ENCODE data around the gene GXYLT1. TPM values are rescaled to one million over a fixed set of nuclear protein-coding genes. Genes with fewer than 3 reads are reported as not detected.

Gene GXYLT1
- polyA plus RNA-seq, 1 of the 3 experiments (the other 2 are of a cell fraction), result 5.0 TPM

- Histone ChIP-seq H2AFZ (ENCODE audit: low read depth) (no peak overlapping the region), H3K4me3 (ENCODE audit: low read depth in 2 of 2, low read length in 1 of 2) (no peak overlapping the region), H3K27me3 (ENCODE audit: insufficient read depth) (no peaks in the 10 kb centered on the region), H3K36me3 (replicated peaks in 1 of 2; ENCODE audit: control insufficient read depth in 1 of 2, insufficient read depth in 2 of 2, low read length in 1 of 2) (peaks cover 3 to 10% of the 10 kb centered on the region in 2 experiments), H3K4me1 (ENCODE audit: control insufficient read depth in 1 of 2, insufficient read depth in 2 of 2, low read depth in 1 of 2, low read length in 1 of 2) (no peaks in the 10 kb centered on the region; a peak in 1 of 4 replicates), H3F3A (replicated peaks; ENCODE audit: insufficient read depth) (peaks cover 21% of the 10 kb centered on the region), H4K20me1 (ENCODE audit: insufficient read depth) (no peaks in the 10 kb centered on the region), H3K4me2 (no peak overlapping the region), H3K9ac (no peak overlapping the region), H3K27ac (ENCODE audit: low read depth in 2 of 2, low read length in 1 of 2) (peak overlapping the region in 1 of 2 experiments; percentile 28; a peak in 2 of 4 replicates), H3K9me2 (no peaks in the 10 kb centered on the region), H3K79me2 (ENCODE audit: insufficient read depth) (peaks cover 40% of the 10 kb centered on the region), H3K9me3 (no peaks in the 10 kb centered on the region)
- WGBS (ENCODE audit: low lambda C conversion rate), result 87% methylated on average over 5 of the region's 5 CpGs
- no peak for DNase-seq
- ChIA-PET POLR2A (no interaction called here), CTCF (interaction anchor here (0.8 to 3.2 kb wide), 3 partner anchors 10 to 214 kb away, joined by 3 to 11 read pairs (median 10); no protein-coding TSS in a partner anchor)
- TF ChIP-seq, protein P1, sequence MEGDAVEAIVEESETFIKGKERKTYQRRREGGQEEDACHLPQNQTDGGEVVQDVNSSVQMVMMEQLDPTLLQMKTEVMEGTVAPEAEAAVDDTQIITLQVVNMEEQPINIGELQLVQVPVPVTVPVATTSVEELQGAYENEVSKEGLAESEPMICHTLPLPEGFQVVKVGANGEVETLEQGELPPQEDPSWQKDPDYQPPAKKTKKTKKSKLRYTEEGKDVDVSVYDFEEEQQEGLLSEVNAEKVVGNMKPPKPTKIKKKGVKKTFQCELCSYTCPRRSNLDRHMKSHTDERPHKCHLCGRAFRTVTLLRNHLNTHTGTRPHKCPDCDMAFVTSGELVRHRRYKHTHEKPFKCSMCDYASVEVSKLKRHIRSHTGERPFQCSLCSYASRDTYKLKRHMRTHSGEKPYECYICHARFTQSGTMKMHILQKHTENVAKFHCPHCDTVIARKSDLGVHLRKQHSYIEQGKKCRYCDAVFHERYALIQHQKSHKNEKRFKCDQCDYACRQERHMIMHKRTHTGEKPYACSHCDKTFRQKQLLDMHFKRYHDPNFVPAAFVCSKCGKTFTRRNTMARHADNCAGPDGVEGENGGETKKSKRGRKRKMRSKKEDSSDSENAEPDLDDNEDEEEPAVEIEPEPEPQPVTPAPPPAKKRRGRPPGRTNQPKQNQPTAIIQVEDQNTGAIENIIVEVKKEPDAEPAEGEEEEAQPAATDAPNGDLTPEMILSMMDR (IDR thresholded peaks at IDR 0.05), result no peak
- no peak for TF ChIP-seq GATA2 (CRISPR knock-in tag; IDR thresholded peaks at IDR 0.05)
- TF ChIP-seq MAX (IDR thresholded peaks at IDR 0.05; ENCODE audit: low read depth), result no peak
Observed at GRCh38 chr12:42118136-42118879, 26.4 kb downstream of the GXYLT1 start.

DNA sequence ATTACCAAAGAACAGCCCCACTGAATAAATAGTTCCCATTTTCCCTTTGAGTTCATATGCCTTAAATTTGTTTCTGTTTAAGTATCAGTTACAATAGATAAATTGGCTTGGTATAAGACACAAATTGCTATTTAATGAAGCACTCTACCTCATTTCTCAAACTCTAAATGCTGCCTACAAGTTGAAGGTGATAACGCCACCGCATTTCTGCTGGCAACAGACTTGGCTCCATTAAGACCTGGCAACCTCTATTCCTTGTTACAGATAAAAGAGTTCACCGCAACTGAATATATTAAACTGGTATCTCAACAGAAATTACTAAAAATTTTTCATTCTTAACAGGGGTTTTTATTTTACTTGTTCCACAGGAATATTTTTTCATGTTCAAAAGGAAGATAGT lies 35.6 kb downstream of the GXYLT1 start:
- no peaks in the 10 kb centered on the region for H3K27me3 ChIP-seq (ENCODE audit: insufficient read depth)
- H3K9ac ChIP-seq, result no peak overlapping the region
- H3K4me1 ChIP-seq (ENCODE audit: control insufficient read depth in 1 of 2, insufficient read depth in 2 of 2, low read depth in 1 of 2, low read length in 1 of 2), result no peaks in the 10 kb centered on the region; a peak in 2 of 4 replicates
- H4K20me1 ChIP-seq (ENCODE audit: insufficient read depth), result no peaks in the 10 kb centered on the region
- ChIA-PET POLR2A (no interaction called here), CTCF (no interaction called here)
- DNase-seq, result no peak
- WGBS (ENCODE audit: low lambda C conversion rate), result 96% methylated on average over 3 of the region's 3 CpGs
- H3K9me2 ChIP-seq, result no peaks in the 10 kb centered on the region
- no peak overlapping the region for H3K4me3 ChIP-seq (ENCODE audit: low read depth in 2 of 2, low read length in 1 of 2)
- H3K36me3 ChIP-seq (replicated peaks in 1 of 2; ENCODE audit: control insufficient read depth in 1 of 2, insufficient read depth in 2 of 2, low read length in 1 of 2), result peaks cover 10 to 20% of the 10 kb centered on the region in 2 experiments
- peaks cover 4% of the 10 kb centered on the region for H3K79me2 ChIP-seq (ENCODE audit: insufficient read depth)
- no peak overlapping the region for H3K4me2 ChIP-seq
- H3K9me3 ChIP-seq, result no peaks in the 10 kb centered on the region
- H3K27ac ChIP-seq (ENCODE audit: low read depth in 2 of 2, low read length in 1 of 2), result no peak overlapping the region
- peaks cover 15% of the 10 kb centered on the region for H3F3A ChIP-seq (replicated peaks; ENCODE audit: insufficient read depth)
- H2AFZ ChIP-seq (ENCODE audit: low read depth), result no peak overlapping the region
- TF ChIP-seq GABPA (IDR thresholded peaks at IDR 0.05; ENCODE audit: low read depth), result no peak
- TF ChIP-seq, protein P1 (IDR thresholded peaks at IDR 0.05), result no peak
- no peak for TF ChIP-seq NRF1 (IDR thresholded peaks at IDR 0.05; ENCODE audit: low read depth, low read length)
- TF ChIP-seq NFIC (IDR thresholded peaks at IDR 0.05; ENCODE audit: borderline replicate concordance), result no peak
- TF ChIP-seq CHD2 (IDR thresholded peaks at IDR 0.05; ENCODE audit: low read length, partially characterized antibody), result no peak
- no peak for TF ChIP-seq REST (IDR thresholded peaks at IDR 0.05; ENCODE audit: low read depth, low read length)
- TF ChIP-seq PBX3 (IDR thresholded peaks at IDR 0.05), result no peak
- no peak for TF ChIP-seq FOXM1 (IDR thresholded peaks at IDR 0.05; ENCODE audit: low read depth)
- no peak for TF ChIP-seq RXRA (IDR thresholded peaks at IDR 0.05; ENCODE audit: borderline replicate concordance, low read depth)
- TF ChIP-seq MEF2A (IDR thresholded peaks at IDR 0.05; ENCODE audit: borderline replicate concordance, low read depth), result no peak
- no peak for TF ChIP-seq YY1 (IDR thresholded peaks at IDR 0.05; ENCODE audit: low read depth)
- TF ChIP-seq ELF1 (IDR thresholded peaks at IDR 0.05), result no peak
- TF ChIP-seq, protein P2, sequence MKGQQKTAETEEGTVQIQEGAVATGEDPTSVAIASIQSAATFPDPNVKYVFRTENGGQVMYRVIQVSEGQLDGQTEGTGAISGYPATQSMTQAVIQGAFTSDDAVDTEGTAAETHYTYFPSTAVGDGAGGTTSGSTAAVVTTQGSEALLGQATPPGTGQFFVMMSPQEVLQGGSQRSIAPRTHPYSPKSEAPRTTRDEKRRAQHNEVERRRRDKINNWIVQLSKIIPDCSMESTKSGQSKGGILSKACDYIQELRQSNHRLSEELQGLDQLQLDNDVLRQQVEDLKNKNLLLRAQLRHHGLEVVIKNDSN (IDR thresholded peaks at IDR 0.05; ENCODE audit: borderline replicate concordance, low read depth), result no peak
- no peak for TF ChIP-seq JUND (IDR thresholded peaks at IDR 0.05)
- no peak for TF ChIP-seq POLR2AphosphoS5 (IDR thresholded peaks at IDR 0.05; ENCODE audit: low read depth, low read length)
- TF ChIP-seq GATA2 (CRISPR knock-in tag; IDR thresholded peaks at IDR 0.05), result no peak
- no peak for TF ChIP-seq RFX5 (IDR thresholded peaks at IDR 0.05; ENCODE audit: low read length)
